Cardiac fibroblast (primary cell): Measurements from ENCODE around the gene RELCH.

Source experiments
- DNase-seq, 2 donors: peaks; one replicate each; pipeline versions ENCODE4 v3.0.0 to v3.0.0-alpha.2; 2010; ENCODE audit warnings: low read depth in 2 of 2
- H3K4me3 ChIP-seq, 2 donors: replicated peaks in 1 of 2; 1 replicate in 1 of 2; 2 replicates in 1 of 2; pipeline ENCODE4 v1.5.1; 2011; ENCODE audit warnings: low read depth in 2 of 2, low read length in 2 of 2, mild to moderate bottlenecking in 2 of 2, moderate library complexity in 1 of 2
- TF ChIP-seq, protein P1 (sequence below): IDR thresholded peaks from one replicate; pipeline ENCODE4 v1.5.1; 2011; ENCODE audit warnings: low read depth, mild to moderate bottlenecking, low read length, inconsistent platforms

RELCH gene

DNA sequence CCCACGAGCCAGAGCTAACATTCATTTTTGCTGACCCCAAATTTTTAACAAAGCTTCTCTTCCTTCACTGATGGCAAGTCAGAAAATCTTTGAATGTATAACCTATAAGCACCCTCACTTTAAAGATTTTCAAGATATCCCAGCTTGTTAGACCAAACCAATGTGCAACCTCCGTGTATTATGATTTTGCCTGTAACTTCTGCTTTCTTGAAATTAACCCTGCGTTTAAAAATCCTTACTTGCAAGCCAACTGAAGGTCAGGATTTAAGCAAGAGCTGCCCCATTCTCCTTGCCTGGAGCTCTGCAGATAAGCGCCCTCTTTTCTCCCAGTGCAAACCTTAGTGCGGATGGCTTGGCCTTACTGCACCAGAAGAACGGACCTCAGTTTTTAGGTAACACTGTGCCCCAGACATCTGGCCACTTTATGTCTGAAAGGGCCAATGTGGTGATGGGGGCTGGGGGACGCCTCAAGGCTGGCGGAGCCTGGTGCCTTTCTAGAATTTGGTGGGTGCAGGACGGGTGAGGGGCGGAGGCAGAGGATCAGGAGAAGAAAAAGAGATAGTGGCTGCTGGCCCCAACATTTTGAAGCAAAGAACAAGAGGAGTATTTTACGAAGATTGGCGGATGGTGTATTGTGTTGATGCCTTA lies 137.2 kb downstream of the RELCH start:
- TF ChIP-seq, protein P1, sequence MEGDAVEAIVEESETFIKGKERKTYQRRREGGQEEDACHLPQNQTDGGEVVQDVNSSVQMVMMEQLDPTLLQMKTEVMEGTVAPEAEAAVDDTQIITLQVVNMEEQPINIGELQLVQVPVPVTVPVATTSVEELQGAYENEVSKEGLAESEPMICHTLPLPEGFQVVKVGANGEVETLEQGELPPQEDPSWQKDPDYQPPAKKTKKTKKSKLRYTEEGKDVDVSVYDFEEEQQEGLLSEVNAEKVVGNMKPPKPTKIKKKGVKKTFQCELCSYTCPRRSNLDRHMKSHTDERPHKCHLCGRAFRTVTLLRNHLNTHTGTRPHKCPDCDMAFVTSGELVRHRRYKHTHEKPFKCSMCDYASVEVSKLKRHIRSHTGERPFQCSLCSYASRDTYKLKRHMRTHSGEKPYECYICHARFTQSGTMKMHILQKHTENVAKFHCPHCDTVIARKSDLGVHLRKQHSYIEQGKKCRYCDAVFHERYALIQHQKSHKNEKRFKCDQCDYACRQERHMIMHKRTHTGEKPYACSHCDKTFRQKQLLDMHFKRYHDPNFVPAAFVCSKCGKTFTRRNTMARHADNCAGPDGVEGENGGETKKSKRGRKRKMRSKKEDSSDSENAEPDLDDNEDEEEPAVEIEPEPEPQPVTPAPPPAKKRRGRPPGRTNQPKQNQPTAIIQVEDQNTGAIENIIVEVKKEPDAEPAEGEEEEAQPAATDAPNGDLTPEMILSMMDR: no peak
- peak overlapping the region in 1 of 2 donors; percentile 4 for H3K4me3 ChIP-seq
- no peak for DNase-seq

DNA sequence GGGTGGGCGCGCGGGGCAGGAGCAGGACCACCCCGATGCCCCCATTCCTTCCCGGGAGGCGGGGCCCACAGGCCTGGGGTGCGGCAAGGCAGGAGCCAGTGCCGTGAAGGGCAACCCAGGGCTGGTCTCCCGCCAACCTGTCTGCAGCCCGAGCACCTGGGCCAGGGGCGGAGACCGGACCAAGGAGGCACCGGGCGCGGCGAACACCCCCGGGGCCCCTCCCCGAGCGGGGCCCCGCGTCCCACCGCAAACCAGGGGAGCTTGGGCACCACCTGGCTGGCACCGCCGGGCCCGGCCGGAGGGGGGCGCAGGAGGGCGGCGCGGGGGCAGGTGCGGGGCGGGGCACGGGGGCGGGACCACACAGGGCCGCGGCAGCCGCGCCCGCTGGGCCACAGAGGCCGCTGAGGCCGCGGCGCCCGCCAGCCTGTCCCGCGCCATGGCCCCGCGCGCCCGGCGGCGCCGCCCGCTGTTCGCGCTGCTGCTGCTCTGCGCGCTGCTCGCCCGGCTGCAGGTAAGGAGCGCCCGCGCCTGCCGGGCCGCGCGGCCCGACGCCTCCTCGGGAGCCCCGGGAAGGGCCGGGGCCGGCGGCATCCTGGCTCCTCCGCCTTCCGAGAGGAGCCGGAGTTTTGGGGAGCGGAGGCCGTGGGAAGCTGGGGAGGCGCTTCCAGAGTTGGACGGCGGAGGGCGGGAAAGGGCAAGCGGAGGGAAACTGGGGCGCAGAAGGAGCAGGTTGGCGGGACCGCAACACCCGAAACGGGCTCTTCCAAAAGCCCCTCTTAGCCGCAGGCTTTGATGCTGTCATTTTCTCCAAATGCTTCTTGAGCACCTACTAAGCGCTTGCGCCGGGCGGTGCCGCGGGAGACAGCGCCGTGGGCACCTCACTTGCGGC lies 138.1 kb downstream of the RELCH start, which contains the start of gene TNFRSF11A:
Gene TNFRSF11A, plus strand, starts transcription at position 394 of the 889 bp plus-strand sequence. Its CDS starts 43 bp downstream, at position 437.
- TF ChIP-seq, protein P1: no peak
- peak; percentile 5 to 12 for DNase-seq
- H3K4me3 ChIP-seq: peak within 1 kb of the TSS; percentile 45 to 55

DNA sequence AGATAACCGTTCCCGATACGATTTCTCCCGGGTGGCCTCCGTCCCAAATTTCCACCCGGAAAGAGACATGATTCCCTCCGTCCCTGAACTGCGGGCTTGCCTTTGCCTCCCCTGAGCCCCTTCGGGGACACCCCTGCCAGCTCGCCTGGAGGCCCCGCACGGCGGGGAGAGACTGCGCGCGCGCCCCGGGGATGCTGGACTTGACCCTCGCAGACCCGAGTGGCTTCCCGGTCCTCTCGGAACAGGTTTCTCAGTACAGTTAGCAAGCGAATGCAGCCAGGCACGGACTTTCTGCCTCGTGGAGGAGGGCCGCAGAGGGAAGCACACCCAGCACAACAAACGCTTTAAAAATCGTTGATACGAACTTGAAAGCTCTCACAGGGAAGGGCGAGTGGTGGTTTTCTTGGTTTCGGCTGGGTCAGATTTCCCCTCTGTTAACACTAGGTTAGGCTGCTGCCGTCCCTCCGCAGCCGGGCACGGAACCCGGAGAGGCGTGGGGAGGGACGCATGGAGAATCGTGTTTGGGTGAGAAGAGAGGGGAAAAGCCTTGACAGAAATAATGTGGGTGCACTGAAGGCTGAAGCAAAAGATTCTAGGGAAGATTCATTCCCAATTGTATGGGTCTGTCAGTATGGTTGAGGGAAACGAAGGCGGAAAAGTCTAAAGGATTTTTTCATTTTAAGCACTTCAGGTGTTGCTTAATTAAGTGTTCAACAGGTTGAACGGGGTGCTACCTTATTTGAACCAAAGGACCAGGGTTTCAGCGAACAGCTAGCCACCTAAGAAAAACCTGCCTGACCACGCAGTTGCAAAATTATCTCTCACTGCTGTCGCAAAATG lies 139.0 kb downstream of the RELCH start:
- peak overlapping the region; percentile 45 to 55 for H3K4me3 ChIP-seq
- TF ChIP-seq, protein P1: no peak
- peak; percentile 13 to 16 for DNase-seq

DNA sequence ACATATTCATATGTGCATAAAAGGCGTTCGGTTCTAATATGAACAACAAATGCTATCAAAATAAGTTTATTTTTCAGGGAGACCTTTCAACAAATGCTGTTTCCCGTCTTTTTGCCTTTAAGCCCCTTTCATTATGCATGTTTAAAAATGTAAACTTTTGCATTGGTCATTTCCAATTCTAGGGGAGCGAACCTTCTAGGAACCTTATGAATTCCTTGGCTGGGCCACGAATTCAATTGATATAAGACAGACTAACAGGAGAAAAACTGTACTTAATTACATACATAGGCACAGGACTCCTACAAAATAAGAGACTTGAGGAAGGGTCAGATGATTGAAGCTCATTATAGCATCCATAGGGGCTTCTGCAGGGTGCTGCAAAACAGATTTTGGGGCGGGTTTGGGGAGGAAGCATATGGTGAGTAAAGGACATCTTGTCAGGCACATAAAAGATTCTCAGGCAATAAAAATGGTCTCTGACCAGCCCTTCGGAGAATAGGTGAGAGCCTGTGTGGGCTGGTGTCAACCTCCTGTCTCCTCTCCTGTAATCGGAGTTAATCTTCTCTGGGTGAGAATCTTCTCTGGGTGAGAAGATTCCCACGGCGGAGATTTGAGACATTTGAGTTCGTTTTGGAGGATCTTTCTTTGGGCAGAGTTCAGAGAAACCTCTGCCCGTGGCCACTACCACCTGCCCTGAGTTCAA lies 139.7 kb downstream of the RELCH start:
- no peak overlapping the region for H3K4me3 ChIP-seq
- TF ChIP-seq, protein P1: no peak
- DNase-seq: no peak

DNA sequence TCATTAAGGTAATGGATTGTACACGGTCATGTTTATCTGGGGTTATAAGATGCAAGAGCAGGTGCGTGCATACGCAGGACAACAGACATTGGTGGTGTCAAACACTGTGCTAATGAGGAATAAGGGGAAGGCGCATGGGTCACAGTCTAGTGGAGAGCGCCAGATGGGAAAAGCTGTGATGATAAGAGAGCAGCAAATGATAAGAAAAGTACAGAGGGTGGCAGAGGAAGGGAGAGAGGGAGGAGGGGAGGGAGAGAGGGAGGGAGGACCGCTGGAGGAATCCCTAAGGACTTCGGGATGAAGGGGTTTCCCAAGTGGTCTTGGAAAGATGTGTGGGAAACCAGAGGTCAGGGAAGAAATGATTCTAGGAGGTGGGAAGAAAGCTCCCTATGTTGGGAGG lies 140.9 kb downstream of the RELCH start:
- no peak overlapping the region for H3K4me3 ChIP-seq
- TF ChIP-seq, protein P1: no peak
- no peak for DNase-seq
